Measurements from ENCODE around the gene CDC42SE2.

Gene CDC42SE2

GRCh38 chr5:131263648-131264450 lies at the start of gene CDC42SE2:
Gene CDC42SE2 (plus strand): TSS chr5:131264053. CDS start chr5:131359494, 95,441 bp downstream.
- DNase-seq, result peak; percentile 87

DNA sequence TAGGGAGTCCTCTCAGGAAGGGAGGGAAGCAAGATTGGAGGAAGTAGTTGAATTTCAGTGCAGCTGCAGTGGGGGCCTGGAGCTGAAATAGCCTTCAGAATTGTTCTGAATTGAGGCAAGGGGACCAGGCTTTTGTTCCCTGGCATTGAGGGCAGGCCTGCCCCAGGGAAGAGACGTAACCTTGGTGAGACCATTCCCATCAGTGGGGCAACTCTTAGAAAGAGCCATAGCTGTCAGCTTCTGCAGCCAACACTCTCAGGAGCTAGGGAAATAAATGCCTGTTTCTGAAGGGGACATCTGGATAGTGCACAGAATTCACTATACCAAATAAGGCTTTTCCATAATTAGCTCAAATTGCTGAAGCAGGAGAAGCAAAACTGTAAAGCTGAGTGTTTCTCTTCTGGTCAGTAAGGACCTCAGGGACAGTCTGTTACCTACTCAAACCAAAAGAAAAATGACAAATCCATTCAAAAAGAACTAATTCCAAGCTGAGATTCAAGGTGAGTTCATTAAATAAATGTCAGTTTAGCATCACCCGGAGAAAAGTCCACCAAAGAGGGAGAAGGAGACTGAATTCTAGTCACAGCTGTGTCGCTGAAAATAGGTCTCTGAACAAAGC lies 49.1 kb upstream of the CDC42SE2 start:
- no peak for DNase-seq

DNA sequence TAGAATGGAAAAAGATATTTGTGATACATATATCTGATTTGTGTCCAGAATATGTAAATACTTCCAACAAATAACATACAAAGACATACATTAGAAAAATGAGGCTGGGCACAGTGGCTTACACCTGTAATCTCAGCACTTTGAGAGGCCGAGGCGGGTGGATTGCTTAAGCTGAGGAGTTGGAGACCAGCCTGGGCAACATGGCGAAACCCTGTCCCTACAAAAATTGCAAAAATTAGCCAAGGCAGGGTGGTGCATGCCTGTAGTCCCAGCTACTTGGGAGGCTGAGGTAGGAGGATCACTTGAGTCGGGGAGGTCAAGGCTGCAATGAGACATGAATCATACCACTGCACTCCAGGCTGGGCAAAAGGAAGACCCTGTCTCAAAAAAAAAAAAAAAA lies 46.1 kb upstream of the CDC42SE2 start:
- no peak for DNase-seq

- peak; percentile 58 for DNase-seq
Measured at GRCh38 chr5:131218392-131218791, 45.5 kb upstream of the CDC42SE2 start.

- no peak for DNase-seq
Measured at GRCh38 chr5:131220566-131220965, 43.3 kb upstream of the CDC42SE2 start.

DNA sequence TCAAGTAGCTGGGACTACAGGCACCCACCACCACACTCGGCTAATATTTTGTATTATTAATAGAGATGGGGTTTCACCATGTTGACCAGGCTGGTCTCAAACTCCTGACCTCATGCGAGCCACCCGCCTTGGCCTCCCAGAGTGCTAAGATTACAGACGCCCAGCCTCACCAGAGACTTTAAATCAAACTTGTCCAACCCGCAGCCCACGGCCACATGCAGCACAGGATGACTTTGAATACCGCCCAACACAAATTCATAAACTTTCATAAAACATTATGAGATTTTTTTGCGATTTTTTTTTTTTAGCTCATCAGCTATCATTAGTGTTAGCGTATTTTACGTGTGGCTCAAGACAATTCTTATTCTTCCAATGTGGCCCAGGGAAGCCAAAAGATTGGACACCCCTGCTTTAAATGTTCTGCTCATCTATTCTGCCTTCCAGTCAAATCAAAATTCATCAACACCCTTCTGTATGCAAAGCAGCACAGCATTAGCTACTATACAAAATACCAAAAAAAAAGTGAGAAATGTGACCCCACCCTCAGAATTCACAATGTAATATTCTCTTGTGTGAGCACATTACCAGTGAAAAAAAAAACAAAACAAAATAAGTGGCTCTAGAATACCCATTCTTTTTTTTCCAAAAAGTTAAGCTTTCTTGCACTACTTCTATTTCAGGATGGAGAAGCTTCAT lies 42.7 kb upstream of the CDC42SE2 start:
- no peak for DNase-seq

DNA sequence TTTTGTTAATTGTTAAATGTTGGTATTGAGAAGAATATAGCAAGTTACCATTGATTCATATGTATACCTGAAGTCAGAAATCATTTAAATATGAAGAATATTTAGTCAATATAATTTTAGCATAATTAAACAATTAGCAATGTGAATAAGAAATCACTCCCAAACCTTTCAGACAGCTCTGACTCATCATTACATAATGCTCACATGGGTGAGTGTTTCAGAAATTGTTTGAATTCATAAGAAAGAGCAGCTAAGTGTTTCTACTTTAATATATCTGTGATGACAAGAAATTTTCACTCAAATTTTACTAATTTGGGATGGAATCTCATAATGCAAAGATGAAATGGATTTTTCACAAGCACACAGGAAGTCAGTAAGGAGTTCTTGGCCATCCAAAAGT lies 42.0 kb upstream of the CDC42SE2 start:
- no peak for DNase-seq

GRCh38 chr5:131222731-131223130 lies 41.1 kb upstream of the CDC42SE2 start:
- no peak for DNase-seq

DNA sequence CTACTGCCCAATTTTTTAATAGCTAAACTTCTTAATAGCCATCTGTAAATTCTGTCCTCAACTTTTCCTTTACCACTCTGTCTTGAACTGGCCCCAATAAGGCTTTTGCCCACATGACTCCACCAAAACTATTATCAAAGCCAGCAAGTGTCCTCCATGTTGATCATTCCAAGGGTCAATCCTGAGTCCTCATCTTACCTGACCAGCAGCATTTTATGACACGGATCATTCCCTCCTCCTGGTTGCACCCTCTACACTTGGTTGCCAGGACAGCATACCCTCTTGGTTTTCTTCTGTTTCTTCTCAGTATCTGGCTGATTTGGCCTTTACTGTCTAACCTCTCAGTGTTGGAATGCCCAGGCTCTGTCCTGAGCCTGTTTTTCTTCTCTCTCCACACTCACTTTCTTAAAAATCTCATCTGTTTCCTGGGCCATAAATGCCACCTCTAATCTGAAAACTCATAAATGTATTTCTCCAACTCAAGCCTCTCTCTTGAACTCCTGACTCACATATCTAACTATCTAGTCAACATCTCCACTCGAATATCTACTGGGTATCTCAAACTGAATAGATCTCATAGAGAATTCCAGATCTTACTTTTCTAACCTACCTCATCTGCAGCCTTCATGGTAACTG lies 40.0 kb upstream of the CDC42SE2 start:
- DNase-seq, result no peak

DNA sequence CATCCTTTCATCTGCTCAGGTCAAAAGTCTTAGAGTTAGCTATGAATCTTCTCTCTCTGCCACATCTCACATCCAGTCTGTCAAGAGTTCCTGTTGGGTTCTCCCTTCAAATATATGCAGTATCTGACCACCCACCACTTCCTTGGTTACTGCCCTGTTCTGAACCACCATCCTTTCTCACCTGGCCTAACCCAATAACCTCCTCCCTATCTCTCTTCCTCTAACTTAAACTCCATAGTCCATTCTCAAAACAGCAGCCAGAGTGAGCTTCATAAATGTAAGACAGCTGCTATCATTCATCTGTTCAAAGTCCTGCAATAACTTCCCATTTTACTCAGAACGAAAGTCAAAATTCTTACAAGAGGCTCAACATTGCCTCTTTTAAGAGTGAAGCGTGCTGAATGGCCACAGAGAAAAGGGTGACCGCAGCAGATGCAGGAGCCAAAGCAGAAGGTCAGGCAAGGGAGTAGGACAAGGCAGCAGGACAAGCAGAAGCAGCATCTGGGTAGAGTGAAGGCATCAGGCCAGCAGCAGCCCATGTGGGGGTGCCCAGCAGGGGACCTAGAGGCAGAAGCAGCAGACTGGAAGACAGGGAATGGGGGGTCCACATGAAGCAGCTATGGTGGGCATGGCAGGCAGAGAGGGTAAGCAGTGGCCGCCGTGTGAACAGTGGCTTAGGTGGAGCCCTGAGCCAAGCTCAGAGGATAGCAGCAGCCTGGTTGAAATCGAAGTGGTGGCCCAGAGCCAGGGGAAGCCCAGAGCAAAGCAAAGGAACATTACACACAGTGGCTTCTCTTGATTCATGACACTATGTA lies 39.3 kb upstream of the CDC42SE2 start:
- peak; percentile 40 for DNase-seq

DNA sequence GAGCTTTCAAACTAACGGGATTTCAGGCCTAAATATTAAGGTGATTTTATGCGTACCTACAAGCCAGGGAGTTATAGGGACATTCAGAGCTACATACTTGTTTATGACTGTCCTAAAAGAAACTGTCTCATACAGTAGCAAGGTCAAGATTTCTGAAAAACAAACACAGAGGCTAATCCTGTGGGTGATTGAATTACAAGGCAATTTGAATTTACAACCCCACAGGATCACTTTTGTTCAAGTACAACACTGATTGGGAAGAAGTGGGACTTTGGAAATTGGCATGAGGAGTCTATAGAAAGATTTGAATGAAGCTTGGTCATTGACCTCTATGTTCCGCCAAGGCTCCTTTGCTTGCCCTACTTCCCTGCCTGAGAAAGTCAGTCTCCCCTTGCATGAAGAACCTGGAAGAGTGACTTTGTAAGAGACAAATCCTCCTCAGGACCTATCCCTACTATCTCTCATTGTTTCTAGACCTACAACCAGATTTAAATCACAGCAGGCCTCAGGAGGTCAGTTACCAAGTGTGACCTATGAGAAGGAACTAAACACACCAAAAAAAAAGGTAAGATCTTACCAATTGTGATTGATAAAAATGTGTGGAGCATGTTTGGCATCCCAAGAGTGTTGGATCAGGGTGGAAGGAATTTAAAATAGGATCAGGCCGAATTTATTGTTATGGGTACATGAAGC lies 38.4 kb upstream of the CDC42SE2 start:
- DNase-seq, result no peak

GRCh38 chr5:131226899-131227298 lies 37.0 kb upstream of the CDC42SE2 start:
- DNase-seq, result no peak

DNA sequence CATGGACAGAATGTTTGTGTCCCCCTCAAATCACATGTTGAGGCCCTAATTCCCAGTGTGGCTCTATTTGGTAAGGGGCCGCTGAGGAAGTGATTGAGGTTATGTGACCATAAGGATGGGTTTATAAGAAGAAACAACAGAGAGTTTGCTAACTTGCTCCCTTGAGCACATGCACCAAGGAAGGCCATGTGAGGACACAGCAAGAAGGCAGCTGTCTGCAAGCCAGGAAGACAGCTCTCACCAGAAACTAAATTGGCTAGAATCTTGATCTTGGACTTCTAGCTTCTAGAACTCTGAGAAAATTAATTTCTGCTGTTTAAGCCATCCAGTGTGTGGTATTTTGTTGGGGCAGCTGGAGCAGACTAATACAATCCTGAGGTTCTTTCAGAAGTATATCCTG lies 35.2 kb upstream of the CDC42SE2 start:
- no peak for DNase-seq

- no peak for DNase-seq
Measured at GRCh38 chr5:131229623-131230022, 34.2 kb upstream of the CDC42SE2 start.

- no peak for DNase-seq
Measured at GRCh38 chr5:131230406-131230805, 33.4 kb upstream of the CDC42SE2 start.

- DNase-seq, result no peak
Measured at GRCh38 chr5:131239686-131240085, 24.2 kb upstream of the CDC42SE2 start.

GRCh38 chr5:131242728-131243255 lies 21.1 kb upstream of the CDC42SE2 start:
- peak; percentile 57 for DNase-seq

GRCh38 chr5:131245312-131245711 lies 18.5 kb upstream of the CDC42SE2 start:
- no peak for DNase-seq

- DNase-seq, result no peak
Measured at GRCh38 chr5:131245948-131246347, 17.9 kb upstream of the CDC42SE2 start.

DNA sequence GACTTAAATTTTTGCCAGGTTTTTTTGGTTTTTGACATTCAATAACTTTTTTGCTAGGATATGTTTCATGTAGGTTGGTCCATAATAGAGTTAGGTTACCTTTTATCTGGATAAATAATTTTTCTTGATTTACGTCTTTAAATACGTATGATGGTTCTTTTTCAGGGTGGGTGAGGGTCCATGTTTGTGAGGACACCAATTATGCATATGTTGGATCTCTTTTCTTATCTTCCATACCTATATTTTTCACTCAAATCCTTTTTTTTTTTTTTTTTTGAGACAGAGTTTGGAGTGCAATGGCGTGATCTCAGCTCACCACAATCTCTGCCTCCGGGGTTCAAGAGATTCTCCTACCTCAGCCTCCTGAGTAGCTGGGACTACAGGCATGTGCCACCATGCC lies 17.3 kb upstream of the CDC42SE2 start:
- DNase-seq, result no peak

GRCh38 chr5:131250751-131251475 lies 12.9 kb upstream of the CDC42SE2 start:
- DNase-seq, result no peak

Measured in activated CD4-positive, alpha-beta T cell treated with anti-CD3 and anti-CD28 coated beads, Interleukin-2, amount 50 U/mL, for 16 hours (primary cell).